HEK293 (cell line): Measurements from ENCODE around the gene CXorf58.

Experiments
- EGR2 ChIP-seq: fragments of 450-650 bp; formaldehyde crosslinking; IDR thresholded peaks from 2 replicates; pipeline ENCODE4 v1.5.1; 2016; ENCODE audit warnings: low read depth, missing biosample characterization, missing genetic modification characterization
- GLI2 ChIP-seq: fragments of 450-650 bp; formaldehyde crosslinking; IDR thresholded peaks from 2 replicates; pipeline ENCODE4; 2017; ENCODE audit warnings: missing biosample characterization, missing genetic modification characterization, low read depth, borderline replicate concordance
- MYNN ChIP-seq: fragments of 450-650 bp; formaldehyde crosslinking; IDR thresholded peaks from 2 replicates; pipeline ENCODE4 v1.5.1; 2016; ENCODE audit warnings: missing biosample characterization, missing genetic modification characterization, borderline replicate concordance
- PATZ1 ChIP-seq: fragments of 450-650 bp; formaldehyde crosslinking; IDR thresholded peaks from 2 replicates; pipeline ENCODE4 v1.5.1; 2016; ENCODE audit warnings: missing biosample characterization, missing genetic modification characterization
- REPIN1 ChIP-seq: fragments of 450-650 bp; formaldehyde crosslinking; IDR thresholded peaks from 2 replicates; pipeline ENCODE4 v1.5.1; 2017; ENCODE audit warnings: missing biosample characterization, missing genetic modification characterization, low read depth
- SP2 ChIP-seq: fragments of 450-650 bp; formaldehyde crosslinking; IDR thresholded peaks from 2 replicates; pipeline ENCODE4 v1.5.1; 2016; ENCODE audit warnings: missing biosample characterization, missing genetic modification characterization
- WT1 ChIP-seq: fragments of 450-650 bp; formaldehyde crosslinking; IDR thresholded peaks from 2 replicates; pipeline ENCODE4 v1.5.1; 2016; ENCODE audit warnings: missing biosample characterization, missing genetic modification characterization
- ZNF155 ChIP-seq: fragments of 450-650 bp; formaldehyde crosslinking; IDR thresholded peaks from 2 replicates; pipeline ENCODE4 v1.5.1; 2016; ENCODE audit warnings: missing biosample characterization, missing genetic modification characterization
- ZNF169 ChIP-seq: fragments of 450-650 bp; formaldehyde crosslinking; IDR thresholded peaks from 2 replicates; pipeline ENCODE4 v1.5.1; 2016; ENCODE audit warnings: missing biosample characterization, missing genetic modification characterization
- ZNF24 ChIP-seq: fragments of 450-650 bp; formaldehyde crosslinking; IDR thresholded peaks from 2 replicates; pipeline ENCODE4 v1.5.1; 2016; ENCODE audit warnings: missing biosample characterization, missing genetic modification characterization
- ZNF266 ChIP-seq: fragments of 450-650 bp; formaldehyde crosslinking; IDR thresholded peaks from 2 replicates; pipeline ENCODE4 v1.5.1; 2016; ENCODE audit warnings: missing biosample characterization, missing genetic modification characterization, low read depth
- ZNF280D ChIP-seq: fragments of 450-650 bp; formaldehyde crosslinking; IDR thresholded peaks from 2 replicates; pipeline ENCODE4 v1.5.1; 2016; ENCODE audit warnings: missing biosample characterization, missing genetic modification characterization
- ZNF354C ChIP-seq: fragments of 450-650 bp; formaldehyde crosslinking; IDR thresholded peaks from 2 replicates; pipeline ENCODE4 v1.5.1; 2016; ENCODE audit warnings: missing biosample characterization, missing genetic modification characterization, low read depth, borderline replicate concordance
- ZNF423 ChIP-seq: fragments of 450-650 bp; formaldehyde crosslinking; IDR thresholded peaks from 2 replicates; pipeline ENCODE4 v1.5.1; 2016; ENCODE audit warnings: missing biosample characterization, missing genetic modification characterization
- ZNF555 ChIP-seq: fragments of 450-650 bp; formaldehyde crosslinking; conservative IDR thresholded peaks from 2 replicates; pipeline ENCODE4 v1.5.1; 2017; ENCODE audit warnings: missing biosample characterization, mild to moderate bottlenecking, missing genetic modification characterization, inconsistent platforms
- ZNF585B ChIP-seq: fragments of 450-650 bp; formaldehyde crosslinking; IDR thresholded peaks from 2 replicates; pipeline ENCODE4 v1.5.1; 2016; ENCODE audit warnings: missing biosample characterization, missing genetic modification characterization
- ZNF626 ChIP-seq: fragments of 450-650 bp; sonication (Bioruptor Pico); formaldehyde crosslinking; IDR thresholded peaks from 2 replicates; pipeline ENCODE4 v1.5.1; 2018; ENCODE audit warnings: missing biosample characterization, missing genetic modification characterization, inconsistent platforms
- ZNF776 ChIP-seq: fragments of 450-650 bp; formaldehyde crosslinking; IDR thresholded peaks from 2 replicates; pipeline ENCODE4 v1.5.0; 2017; ENCODE audit warnings: missing biosample characterization, missing genetic modification characterization, borderline replicate concordance
- ZNF785 ChIP-seq: fragments of 450-650 bp; formaldehyde crosslinking; IDR thresholded peaks from 2 replicates; pipeline ENCODE4 v1.5.1; 2016; ENCODE audit warnings: missing biosample characterization, missing genetic modification characterization
- ZSCAN30 ChIP-seq: fragments of 450-650 bp; IDR thresholded peaks from 2 replicates; pipeline ENCODE4 v1.5.1; 2018; ENCODE audit warnings: missing biosample characterization, mild to moderate bottlenecking, missing genetic modification characterization, moderate library complexity
- TF ChIP-seq, protein P1 (sequence below): fragments of 450-650 bp; formaldehyde crosslinking; IDR thresholded peaks from 2 replicates; pipeline ENCODE4; 2016; ENCODE audit warnings: missing biosample characterization, missing genetic modification characterization
- TF ChIP-seq, protein P2 (sequence below): fragments of 450-650 bp; formaldehyde crosslinking; optimal IDR thresholded peaks from 2 replicates; pipeline ENCODE3; 2016; ENCODE audit warnings: missing biosample characterization, mild to moderate bottlenecking, missing genetic modification characterization

The CXorf58 gene

GRCh38 chrX:23980011-23980441, 72.2 kb downstream of the CXorf58 start (continued):
- TF ChIP-seq, protein P1, sequence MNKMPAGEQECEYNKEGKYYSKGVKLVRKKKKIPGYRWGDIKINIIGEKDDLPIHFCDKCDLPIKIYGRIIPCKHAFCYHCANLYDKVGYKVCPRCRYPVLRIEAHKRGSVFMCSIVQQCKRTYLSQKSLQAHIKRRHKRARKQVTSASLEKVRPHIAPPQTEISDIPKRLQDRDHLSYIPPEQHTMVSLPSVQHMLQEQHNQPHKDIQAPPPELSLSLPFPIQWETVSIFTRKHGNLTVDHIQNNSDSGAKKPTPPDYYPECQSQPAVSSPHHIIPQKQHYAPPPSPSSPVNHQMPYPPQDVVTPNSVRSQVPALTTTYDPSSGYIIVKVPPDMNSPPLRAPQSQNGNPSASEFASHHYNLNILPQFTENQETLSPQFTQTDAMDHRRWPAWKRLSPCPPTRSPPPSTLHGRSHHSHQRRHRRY (tag by site-specific recombination) = no peak
- TF ChIP-seq, protein P2, sequence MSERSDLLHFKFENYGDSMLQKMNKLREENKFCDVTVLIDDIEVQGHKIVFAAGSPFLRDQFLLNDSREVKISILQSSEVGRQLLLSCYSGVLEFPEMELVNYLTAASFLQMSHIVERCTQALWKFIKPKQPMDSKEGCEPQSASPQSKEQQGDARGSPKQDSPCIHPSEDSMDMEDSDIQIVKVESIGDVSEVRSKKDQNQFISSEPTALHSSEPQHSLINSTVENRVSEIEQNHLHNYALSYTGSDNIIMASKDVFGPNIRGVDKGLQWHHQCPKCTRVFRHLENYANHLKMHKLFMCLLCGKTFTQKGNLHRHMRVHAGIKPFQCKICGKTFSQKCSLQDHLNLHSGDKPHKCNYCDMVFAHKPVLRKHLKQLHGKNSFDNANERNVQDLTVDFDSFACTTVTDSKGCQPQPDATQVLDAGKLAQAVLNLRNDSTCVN = no peak
- no peak for TF ChIP-seq ZNF155
- no peak for TF ChIP-seq WT1
- no peak for TF ChIP-seq ZNF776
- TF ChIP-seq ZNF266 (tag by site-specific recombination) = no peak
- TF ChIP-seq SP2 (tag by site-specific recombination) = no peak
- no peak for TF ChIP-seq ZNF585B (tag by site-specific recombination)
- no peak for TF ChIP-seq ZNF169 (tag by site-specific recombination)
- no peak for TF ChIP-seq ZNF555 (tag by site-specific recombination)
- no peak for TF ChIP-seq EGR2 (tag by site-specific recombination)
- TF ChIP-seq ZNF280D (tag by site-specific recombination) = no peak
- TF ChIP-seq ZNF785 (tag by site-specific recombination) = no peak
- TF ChIP-seq ZNF24 = no peak
- no peak for TF ChIP-seq GLI2 (tag by site-specific recombination)
- no peak for TF ChIP-seq ZNF423 (tag by site-specific recombination)
- 0 out of 2 replicates have a peak, but pooled peaks have one; percentile 23 for TF ChIP-seq PATZ1
- no peak for TF ChIP-seq ZNF354C (tag by site-specific recombination)
- TF ChIP-seq ZSCAN30 (tag by site-specific recombination) = 0 out of 2 replicates have a peak, but pooled peaks have one; percentile 10
- TF ChIP-seq REPIN1 (tag by site-specific recombination) = no peak
- no peak for TF ChIP-seq ZNF626
- TF ChIP-seq MYNN (tag by site-specific recombination) = no peak
